ENCODE results near the gene ZFAND2A.
A peak's percentile ranks its signal among the peaks of the same experiment; 100 is the strongest.

- TF ChIP-seq CTCF (IDR thresholded peaks at IDR 0.05) (no peak), MAX (CRISPR knock-in tag; IDR thresholded peaks at IDR 0.05) (peak; percentile 35; the same call in 1 of the 2 replicates), IRF1 (CRISPR knock-in tag; IDR thresholded peaks at IDR 0.05) (no peak), FOXJ3 (CRISPR knock-in tag; IDR thresholded peaks at IDR 0.05; ENCODE audit: borderline replicate concordance) (no peak), ZSCAN18 (CRISPR knock-in tag; IDR thresholded peaks at IDR 0.05) (no peak), NFYB (CRISPR knock-in tag; conservative IDR thresholded peaks at IDR 0.05; ENCODE audit: low read depth) (no peak), SMAD4 (CRISPR knock-in tag; IDR thresholded peaks at IDR 0.05) (no peak), TEAD1 (CRISPR knock-in tag; IDR thresholded peaks at IDR 0.05) (no peak), FOXP4 (CRISPR knock-in tag; IDR thresholded peaks at IDR 0.05) (no peak)
Measured at GRCh38 chr7:1193593-1194424, 33.8 kb upstream of the ZFAND2A start.

All from WTC11 (cell line).